ENCODE data around the gene SEC23A. TPM values are rescaled to one million over a fixed set of nuclear protein-coding genes. Genes with fewer than 3 reads are reported as not detected.

SEC23A gene
- total and polyA plus RNA-seq, 2 of the 13 experiments (the other 11 are each of a cell fraction or from before 2014, with no cell fraction given), result 403 to 887 TPM

- no peak for TF ChIP-seq ZNF180 (CRISPR knock-in tag; IDR thresholded peaks at IDR 0.05; ENCODE audit: borderline replicate concordance, low read depth)
- peak; percentile 4 for TF ChIP-seq TEAD3 (CRISPR knock-in tag; optimal IDR thresholded peaks at IDR 0.05; ENCODE audit: borderline replicate concordance)
- TF ChIP-seq DMAP1 (CRISPR knock-in tag; IDR thresholded peaks at IDR 0.05), result peak; percentile 29; the same call in 1 of the 2 replicates
- TF ChIP-seq ATRX (CRISPR knock-in tag; IDR thresholded peaks at IDR 0.05; ENCODE audit: borderline replicate concordance), result no peak
- TF ChIP-seq POLR2G (IDR thresholded peaks at IDR 0.05; ENCODE audit: low read depth, low read length), result no peak
- TF ChIP-seq, protein P1, sequence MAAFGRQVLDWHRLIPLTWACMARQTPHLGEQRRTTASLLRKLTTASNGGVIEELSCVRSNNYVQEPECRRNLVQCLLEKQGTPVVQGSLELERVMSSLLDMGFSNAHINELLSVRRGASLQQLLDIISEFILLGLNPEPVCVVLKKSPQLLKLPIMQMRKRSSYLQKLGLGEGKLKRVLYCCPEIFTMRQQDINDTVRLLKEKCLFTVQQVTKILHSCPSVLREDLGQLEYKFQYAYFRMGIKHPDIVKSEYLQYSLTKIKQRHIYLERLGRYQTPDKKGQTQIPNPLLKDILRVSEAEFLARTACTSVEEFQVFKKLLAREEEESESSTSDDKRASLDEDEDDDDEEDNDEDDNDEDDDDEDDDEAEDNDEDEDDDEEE (CRISPR knock-in tag; IDR thresholded peaks at IDR 0.05), result 0 out of 2 replicates have a peak, but pooled peaks have one; percentile 68
- TF ChIP-seq BRCA1 (CRISPR knock-in tag; IDR thresholded peaks at IDR 0.05), result no peak
- TF ChIP-seq TERF1 (CRISPR knock-in tag; IDR thresholded peaks at IDR 0.05), result no peak
- TF ChIP-seq, protein P2, sequence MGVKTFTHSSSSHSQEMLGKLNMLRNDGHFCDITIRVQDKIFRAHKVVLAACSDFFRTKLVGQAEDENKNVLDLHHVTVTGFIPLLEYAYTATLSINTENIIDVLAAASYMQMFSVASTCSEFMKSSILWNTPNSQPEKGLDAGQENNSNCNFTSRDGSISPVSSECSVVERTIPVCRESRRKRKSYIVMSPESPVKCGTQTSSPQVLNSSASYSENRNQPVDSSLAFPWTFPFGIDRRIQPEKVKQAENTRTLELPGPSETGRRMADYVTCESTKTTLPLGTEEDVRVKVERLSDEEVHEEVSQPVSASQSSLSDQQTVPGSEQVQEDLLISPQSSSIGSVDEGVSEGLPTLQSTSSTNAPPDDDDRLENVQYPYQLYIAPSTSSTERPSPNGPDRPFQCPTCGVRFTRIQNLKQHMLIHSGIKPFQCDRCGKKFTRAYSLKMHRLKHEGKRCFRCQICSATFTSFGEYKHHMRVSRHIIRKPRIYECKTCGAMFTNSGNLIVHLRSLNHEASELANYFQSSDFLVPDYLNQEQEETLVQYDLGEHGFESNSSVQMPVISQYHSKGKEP (CRISPR knock-in tag; IDR thresholded peaks at IDR 0.05), result no peak
- no peak for TF ChIP-seq GPN1 (CRISPR knock-in tag; IDR thresholded peaks at IDR 0.05; ENCODE audit: borderline replicate concordance)
- TF ChIP-seq ZNF382 (CRISPR knock-in tag; IDR thresholded peaks at IDR 0.05; ENCODE audit: borderline replicate concordance), result no peak
- TF ChIP-seq ZNF121 (CRISPR knock-in tag; IDR thresholded peaks at IDR 0.05), result peak; percentile 37; the same call in 1 of the 2 replicates
- TF ChIP-seq GATAD2A (CRISPR knock-in tag; IDR thresholded peaks at IDR 0.05), result 0 out of 2 replicates have a peak, but pooled peaks have one; percentile 9
- TF ChIP-seq ZNF260 (CRISPR knock-in tag; IDR thresholded peaks at IDR 0.05; ENCODE audit: borderline replicate concordance, low read depth), result no peak
- TF ChIP-seq, protein P3, sequence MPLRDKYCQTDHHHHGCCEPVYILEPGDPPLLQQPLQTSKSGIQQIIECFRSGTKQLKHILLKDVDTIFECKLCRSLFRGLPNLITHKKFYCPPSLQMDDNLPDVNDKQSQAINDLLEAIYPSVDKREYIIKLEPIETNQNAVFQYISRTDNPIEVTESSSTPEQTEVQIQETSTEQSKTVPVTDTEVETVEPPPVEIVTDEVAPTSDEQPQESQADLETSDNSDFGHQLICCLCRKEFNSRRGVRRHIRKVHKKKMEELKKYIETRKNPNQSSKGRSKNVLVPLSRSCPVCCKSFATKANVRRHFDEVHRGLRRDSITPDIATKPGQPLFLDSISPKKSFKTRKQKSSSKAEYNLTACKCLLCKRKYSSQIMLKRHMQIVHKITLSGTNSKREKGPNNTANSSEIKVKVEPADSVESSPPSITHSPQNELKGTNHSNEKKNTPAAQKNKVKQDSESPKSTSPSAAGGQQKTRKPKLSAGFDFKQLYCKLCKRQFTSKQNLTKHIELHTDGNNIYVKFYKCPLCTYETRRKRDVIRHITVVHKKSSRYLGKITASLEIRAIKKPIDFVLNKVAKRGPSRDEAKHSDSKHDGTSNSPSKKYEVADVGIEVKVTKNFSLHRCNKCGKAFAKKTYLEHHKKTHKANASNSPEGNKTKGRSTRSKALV (CRISPR knock-in tag; IDR thresholded peaks at IDR 0.05), result 0 out of 2 replicates have a peak, but pooled peaks have one; percentile 39
- TF ChIP-seq ZMYM3 (CRISPR knock-in tag; IDR thresholded peaks at IDR 0.05), result no peak
- no peak for TF ChIP-seq ZSCAN30 (CRISPR knock-in tag; IDR thresholded peaks at IDR 0.05)
- 0 out of 2 replicates have a peak, but pooled peaks have one; percentile 6 for TF ChIP-seq THAP11 (CRISPR knock-in tag; IDR thresholded peaks at IDR 0.05)
- 0 out of 2 replicates have a peak, but pooled peaks have one; percentile 24 for TF ChIP-seq HOXA5 (CRISPR knock-in tag; IDR thresholded peaks at IDR 0.05)
- no peak for TF ChIP-seq ZEB1 (IDR thresholded peaks at IDR 0.05; ENCODE audit: insufficient replicate concordance, low read depth)
- TF ChIP-seq STAG1 (CRISPR knock-in tag; IDR thresholded peaks at IDR 0.05), result no peak
- no peak for TF ChIP-seq ZNF614 (CRISPR knock-in tag; IDR thresholded peaks at IDR 0.05; ENCODE audit: borderline replicate concordance)
- no peak for TF ChIP-seq POGZ (CRISPR knock-in tag; IDR thresholded peaks at IDR 0.05)
- TF ChIP-seq PHF21A (CRISPR knock-in tag; IDR thresholded peaks at IDR 0.05), result no peak
- no peak for TF ChIP-seq FLYWCH1 (CRISPR knock-in tag; IDR thresholded peaks at IDR 0.05)
- no peak for TF ChIP-seq ZNF207 (IDR thresholded peaks at IDR 0.05; ENCODE audit: borderline replicate concordance)
Observed at GRCh38 chr14:39109893-39110715, 7.1 kb upstream of the SEC23A start (continued).
